GM18526 (cell line): Measurements from ENCODE around the gene IL16.

Experiments
- POLR2A ChIP-seq: IDR thresholded peaks from 3 replicates; pipeline ENCODE4 v1.6.1; 2011; ENCODE audit not compliant: insufficient read length; ENCODE audit errors: extremely low read depth

IL16 gene

DNA sequence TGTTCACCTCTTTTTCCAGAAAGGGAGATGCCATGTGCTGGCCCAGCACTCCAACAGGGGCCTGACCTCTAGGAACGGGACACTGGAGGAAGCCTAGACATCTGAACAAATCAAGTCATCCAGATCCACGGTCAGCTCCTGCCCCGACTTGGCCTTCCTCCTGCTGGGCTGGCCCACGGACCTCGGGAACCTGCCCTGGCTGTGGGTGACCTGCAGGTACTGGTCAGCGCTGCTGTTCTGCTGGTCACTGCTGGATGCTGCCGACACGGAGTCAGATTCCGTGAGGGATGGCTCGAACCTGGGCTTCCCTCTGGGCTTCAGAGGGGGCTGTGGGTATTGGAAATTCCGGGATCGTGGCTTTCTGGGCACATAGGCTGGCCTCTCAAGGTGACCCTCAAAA lies 135.6 kb downstream of the IL16 start:
- TF ChIP-seq POLR2A, result no peak

DNA sequence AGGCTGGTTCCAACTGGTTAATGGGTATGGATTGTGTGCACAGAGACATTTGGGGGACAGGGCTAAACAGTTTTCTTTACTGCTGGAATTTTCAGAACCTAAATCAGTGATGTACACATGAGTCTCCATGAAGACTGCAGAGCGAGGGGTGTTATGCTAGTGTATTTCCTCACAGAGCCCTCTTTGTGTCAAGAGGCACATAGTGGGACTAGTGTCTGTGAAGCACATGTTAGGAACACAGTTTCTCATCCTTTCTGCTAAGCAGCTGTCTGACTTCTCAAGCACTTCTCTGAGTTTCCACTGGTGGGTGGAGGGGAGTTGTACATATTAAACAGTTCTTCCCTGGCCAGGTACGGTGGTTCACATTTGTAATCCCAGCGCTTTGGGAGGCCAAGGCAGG lies 136.7 kb downstream of the IL16 start:
- no peak for TF ChIP-seq POLR2A

DNA sequence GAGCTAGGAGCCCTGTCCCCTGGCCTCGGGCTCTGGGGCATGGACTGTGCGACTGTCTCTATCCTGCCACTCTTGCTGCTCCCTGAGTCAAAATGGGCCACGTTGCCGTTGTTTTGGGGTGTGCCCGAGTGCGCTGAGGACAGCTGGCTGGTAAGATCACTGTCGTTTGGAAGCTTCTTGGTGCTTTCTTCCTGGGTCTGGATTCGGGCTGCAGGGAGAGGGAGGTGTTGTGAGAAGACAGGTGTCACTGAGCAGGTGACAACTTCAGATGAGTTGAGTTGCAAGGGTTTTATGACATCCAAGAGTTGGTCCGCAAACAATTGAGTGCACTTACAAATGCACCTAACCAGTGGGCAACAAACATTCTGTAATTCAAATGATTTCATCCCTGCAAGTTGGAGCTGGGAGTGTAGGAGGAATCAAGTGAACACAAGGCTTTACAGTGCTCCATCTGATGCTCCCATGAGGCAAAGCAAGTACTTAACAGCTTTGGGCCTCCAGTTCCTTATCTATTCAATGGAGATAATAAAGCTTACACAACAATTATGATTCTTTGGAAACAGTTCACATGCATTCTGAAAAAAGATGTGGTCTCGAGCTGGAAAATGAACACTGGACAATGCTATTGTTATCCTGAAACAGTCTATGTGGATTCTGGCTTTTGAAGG lies 138.2 kb downstream of the IL16 start:
- TF ChIP-seq POLR2A, result no peak

DNA sequence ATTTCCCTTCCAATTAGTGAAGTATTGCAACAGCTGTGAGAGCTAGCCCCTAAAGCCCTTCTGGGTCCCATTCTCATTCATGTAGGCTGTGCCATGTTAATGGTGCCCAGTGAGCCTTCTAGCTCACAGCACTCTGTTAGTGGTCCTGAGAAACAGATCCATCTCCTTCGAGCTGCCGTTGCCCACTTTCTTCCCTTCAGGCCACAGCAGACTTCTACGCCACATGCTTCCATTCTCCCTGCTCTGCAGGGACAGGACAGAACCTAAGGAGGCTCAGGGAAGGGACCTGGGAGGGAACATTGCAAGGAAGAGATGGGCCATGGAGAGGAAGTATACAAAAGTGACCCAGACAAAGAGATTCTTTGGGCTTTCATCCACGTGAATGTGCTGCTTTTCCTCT lies 139.0 kb downstream of the IL16 start:
- no peak for TF ChIP-seq POLR2A

DNA sequence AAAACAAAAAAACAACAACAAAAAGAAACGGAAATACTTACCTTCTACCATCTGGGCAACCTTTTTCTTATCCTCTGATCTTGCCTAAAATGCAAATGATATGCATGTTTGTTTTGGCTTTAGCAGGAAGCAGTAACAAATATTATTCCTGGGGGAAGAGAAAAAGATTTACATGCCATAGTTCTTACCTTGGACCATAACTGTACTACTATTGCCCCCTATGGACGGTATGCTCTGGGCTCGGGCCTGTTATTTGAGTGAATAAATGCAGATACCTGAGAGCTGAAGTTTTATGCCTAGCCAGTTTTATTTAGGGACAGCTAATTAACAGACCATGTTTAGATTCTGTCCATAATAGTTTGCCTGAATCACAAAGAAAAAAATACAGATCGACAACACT lies 139.9 kb downstream of the IL16 start:
- no peak for TF ChIP-seq POLR2A

DNA sequence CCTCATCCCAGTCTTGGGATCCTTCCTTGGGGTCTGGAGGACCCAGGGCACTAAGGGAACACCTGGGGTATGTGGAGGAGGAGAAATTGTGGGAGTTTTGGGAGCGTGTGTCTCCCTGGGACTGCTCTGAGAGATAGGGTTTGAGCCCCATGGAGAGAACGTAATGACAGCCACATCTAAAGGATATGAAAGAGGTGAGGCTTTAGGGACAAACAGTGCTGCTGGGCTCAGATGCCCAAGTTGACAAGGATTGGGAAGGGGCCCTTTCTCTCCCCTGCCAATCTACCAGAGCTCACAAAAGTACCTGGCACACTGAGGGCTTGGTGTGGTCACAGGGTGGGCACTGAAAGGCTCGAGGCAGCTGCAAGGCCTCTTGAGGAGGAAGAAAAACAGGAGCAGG lies 140.6 kb downstream of the IL16 start:
- no peak for TF ChIP-seq POLR2A

DNA sequence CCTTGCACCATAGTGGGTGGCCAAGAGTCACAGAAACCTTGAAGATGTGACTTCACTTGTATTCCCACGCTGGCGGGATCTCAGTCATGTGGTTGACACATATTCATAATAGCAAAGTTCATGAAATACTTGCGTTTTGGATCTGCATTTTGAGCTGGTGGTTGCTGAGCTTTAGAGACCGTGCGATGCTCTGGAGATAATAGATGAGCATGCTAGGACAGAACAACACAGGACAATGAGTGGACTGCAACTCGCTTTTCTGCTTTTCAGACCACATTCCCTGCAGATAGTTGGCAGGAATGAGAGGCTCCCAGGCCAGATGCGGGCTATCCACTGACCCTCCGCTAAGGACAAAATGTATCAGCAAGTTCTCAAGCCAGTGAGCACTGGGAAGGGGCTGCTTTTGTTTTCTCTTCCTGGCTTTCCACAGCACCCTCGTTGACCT lies 141.1 kb downstream of the IL16 start:
- no peak for TF ChIP-seq POLR2A

DNA sequence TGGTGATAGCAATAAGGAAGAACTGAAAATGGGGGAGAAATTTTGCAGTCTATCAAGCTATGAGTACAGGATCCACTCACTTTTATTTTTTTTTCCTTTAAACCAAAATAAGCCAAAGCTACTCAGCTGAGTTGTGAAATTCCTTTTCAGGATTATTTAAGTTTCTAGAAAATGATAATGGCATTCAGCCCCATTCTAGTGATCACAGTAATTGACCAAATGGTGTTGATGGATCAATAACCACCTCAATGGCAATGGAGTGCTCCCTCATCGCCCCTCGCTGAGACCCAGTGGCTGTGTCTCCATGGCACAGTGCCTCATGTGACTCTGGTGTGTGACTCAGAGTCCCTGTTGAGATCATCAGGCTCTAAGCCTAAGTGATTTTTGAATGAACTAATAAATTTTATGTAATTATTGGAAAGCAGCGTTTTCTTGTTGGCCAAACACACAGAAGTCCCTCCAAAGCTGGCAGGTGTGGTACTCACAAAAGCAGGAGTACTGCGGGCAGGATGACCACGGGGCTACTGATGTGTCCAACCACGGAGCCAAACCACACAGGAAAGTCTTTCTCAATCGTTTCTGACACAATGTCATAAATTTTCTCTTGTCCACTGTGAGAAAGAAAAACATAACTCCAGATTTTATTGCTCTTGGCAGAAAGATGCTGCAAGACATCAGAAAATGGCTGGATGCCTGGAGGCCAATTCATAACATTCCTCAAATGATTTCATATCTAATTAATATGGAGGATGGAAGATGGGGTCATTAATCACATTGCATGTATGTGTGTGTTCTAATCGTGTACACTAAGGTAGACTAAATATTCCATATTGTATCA lies 141.7 kb downstream of the IL16 start:
- no peak for TF ChIP-seq POLR2A

DNA sequence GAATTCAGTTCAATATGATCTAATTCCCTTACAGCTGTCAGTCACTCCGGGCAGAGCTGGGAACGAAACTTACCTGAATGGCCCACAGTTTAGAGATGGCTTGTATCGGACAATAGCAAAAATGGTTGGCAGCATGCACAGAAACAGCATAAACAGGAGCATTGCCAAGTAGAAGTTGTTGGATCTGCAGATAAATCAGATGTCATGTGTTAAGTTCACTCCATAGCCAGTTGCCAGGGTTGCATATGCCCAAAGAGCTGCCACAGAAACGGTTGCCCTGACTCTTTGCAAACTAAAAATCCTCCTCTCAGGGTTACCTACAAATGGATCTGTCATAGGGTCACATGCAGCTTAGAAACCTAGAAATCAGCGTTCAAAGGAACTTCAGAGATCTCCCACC lies 142.6 kb downstream of the IL16 start:
- no peak for TF ChIP-seq POLR2A

DNA sequence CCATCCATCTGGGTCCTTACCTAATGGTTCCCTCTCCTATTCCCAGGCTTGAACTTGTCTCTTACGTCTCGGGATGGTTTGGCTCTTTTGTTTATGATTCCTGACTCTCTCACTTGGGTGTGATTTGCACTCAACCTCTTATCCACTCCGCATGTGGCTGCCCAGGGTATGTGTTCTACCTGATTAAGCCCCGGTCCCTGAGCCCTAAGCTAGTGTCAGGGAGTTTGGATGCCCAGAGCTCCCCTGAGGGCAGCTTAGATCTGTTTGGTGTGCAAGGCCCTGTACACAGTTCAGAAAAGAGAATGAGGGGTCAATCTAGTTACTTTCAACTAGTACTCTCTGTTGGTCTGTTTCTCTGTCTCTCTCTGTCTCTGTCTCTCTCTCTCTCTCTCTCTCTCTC lies 143.2 kb downstream of the IL16 start:
- no peak for TF ChIP-seq POLR2A

DNA sequence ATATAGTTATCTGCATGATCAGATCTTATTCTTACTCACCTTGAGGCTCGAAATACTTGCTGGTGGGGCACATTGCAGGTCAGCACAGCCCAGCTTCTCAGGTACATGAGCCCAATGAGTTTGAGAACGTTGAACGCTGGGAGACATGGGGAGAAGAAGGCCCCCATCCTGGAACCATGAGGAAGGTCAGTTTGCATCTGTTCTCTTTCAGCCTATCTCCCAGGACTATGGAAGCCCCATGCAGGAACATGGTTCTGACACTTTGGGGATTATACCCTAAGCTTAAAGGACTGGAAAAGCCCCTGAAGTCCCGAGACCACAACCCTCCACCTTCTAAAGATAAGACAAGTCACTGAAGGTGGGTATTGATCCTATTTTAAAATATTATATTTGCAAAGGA lies 144.7 kb downstream of the IL16 start:
- TF ChIP-seq POLR2A, result no peak

DNA sequence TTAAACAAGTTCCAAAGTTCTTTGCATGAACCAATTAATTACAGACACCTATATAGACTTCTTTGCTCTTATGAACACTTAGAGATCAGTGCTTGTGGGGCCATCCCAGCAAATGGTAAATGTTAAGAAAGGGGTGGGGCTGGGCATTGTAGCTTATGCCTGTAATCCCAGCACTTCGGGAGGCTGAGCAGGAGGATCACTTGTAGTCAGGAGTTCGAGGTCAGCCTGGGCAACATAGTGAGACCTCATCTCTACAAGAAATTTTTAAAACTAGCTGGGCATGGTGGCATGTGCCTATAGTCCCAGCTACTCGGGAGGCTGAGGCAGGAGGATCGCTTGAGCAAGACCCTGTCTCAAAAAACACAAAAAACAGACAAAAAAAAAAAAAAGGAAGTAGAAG lies 146.7 kb downstream of the IL16 start:
- no peak for TF ChIP-seq POLR2A

DNA sequence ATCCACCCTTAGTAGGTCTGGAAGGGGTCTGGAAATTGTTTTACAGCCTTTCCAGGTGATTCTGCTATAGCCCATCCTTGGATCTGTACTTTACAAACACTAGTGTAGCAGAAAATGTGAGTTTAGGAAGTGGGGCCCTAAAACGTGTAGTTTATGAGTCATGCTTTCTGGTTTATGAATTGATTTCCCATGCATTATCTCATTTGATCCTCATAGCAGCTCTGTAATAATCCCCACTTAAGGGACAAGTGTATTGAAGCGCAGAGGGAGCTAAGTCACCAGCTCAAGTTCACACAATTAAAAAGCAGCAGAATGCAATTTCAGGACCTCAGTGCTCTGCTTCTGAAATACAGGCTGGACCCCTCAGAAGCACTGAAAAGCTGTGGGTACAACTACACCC lies 149.9 kb downstream of the IL16 start:
- no peak for TF ChIP-seq POLR2A

DNA sequence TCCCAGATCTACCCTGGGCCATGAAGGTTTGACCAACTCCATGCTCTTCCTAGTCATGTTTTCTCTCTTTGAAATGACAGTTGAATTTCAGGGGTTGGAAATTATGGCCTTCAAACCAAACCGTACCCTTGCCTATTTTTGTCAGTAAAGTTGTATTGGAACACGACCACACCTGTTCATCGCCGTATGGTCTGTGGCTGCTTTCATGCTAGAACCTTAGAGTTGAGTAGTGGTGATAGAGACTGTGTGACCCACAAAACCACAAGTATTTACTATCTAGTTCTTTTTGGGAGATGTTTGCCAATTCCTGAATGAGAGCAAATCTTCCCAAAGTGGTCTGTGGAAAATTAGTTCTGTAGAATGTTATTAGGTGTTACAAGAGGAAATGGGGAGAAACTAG lies 151.2 kb downstream of the IL16 start:
- TF ChIP-seq POLR2A, result no peak

DNA sequence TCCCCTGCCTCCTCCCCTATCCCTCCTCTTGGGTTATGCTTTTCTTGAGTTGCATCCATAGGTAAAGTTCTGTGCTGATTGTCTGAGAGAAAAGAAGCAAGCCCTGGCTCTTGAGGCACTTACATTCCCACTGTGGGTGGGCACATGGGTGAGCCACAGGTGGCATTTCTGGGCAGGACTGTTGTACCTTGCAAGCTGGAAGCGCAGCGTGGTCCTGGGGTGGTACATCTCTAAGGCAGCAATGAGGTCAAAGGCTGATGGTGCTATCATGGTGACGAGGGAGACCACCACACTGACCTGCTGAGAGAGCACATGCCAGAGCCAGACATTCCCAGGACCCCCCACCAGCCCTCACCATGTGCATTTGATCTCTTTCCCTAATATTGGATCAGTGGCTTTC lies 152.6 kb downstream of the IL16 start:
- no peak for TF ChIP-seq POLR2A

DNA sequence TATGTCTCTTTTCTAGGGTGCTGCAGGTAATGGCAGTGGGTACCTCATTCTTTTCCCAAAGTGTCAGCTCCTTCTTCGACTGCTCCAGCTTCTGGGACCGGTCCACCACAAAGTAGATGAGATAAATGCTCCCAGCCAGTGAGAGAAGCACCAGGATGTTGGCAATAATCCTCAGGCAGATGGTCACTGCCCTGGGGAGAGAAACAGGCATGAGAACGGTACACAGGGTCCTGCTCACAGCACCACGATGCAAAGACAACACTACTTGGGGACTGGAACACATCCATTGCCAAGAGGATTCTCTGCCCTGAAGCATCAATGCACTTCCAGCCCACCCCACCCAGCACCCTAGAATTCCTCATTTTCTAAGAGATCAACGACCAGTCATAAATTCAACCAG lies 155.0 kb downstream of the IL16 start:
- TF ChIP-seq POLR2A, result no peak

DNA sequence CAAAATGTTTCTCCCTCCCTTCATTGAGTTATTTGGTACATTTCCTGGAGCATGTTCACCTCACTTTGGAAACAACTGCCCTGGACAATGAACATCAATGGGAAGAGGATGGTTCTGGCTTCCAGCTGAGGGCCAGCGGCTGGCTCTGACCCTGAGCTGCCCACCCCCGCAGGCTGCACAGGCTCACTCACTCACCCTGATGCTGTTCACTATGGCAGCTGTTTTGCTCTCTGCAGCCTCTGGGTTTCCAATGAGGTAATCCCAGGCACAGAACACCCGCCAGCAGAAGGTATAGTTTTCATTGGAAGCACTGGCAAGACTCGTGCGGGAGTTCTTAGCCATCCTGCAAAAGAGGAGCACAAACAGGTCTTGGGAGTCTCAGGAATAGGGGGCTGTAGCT lies 159.6 kb downstream of the IL16 start:
- TF ChIP-seq POLR2A, result no peak

DNA sequence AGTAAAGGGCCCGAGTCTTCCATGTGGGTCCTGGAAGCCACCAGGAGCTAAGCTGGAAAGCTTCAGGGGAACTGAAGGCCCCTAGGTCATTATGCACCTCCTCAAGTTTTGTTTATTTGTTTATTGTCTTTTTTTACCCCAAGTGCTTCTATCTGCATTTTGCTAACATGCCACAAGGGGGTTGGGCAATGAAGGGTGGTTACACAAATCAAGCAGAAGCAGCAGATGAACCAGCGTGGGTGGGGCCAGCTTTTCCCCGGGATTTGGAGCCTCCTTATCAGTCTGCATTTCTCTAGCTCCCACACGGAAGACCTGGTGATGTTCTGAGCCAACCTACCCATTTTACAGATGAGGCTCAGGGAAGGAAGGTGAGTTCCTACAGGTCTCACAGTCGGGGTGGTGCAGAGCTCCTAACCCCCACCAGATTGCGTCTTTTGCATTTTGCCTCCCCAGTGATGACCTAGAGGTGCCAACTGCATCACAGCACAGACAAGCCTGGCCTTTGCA lies 160.6 kb downstream of the IL16 start:
- TF ChIP-seq POLR2A, result no peak
